Left kidney (tissue), 2 donors: ENCODE measurements around the gene CARMIL3. TPM values are rescaled to one million over a fixed set of nuclear protein-coding genes. Genes with fewer than 3 reads are reported as not detected.
"Not testable (repeated sequence)": the region's sequence is repeated elsewhere in the genome, so short reads cannot be mapped to it uniquely, and the experiment has no call there.

Experiments used
- DNase-seq: peaks from one replicate; pipeline ENCODE4 v3.0.0-alpha.2; 2013
- polyA plus RNA-seq: library from polyadenylated mRNA; unstranded; fragments of 120-200 nt; gene quantifications from one replicate; pipeline ENCODE4 v1.2.1, GENCODE V29; 2013; ENCODE audit not compliant: insufficient read length

The CARMIL3 gene
- polyA plus RNA-seq, 1 donor, result 2.4 TPM

DNA sequence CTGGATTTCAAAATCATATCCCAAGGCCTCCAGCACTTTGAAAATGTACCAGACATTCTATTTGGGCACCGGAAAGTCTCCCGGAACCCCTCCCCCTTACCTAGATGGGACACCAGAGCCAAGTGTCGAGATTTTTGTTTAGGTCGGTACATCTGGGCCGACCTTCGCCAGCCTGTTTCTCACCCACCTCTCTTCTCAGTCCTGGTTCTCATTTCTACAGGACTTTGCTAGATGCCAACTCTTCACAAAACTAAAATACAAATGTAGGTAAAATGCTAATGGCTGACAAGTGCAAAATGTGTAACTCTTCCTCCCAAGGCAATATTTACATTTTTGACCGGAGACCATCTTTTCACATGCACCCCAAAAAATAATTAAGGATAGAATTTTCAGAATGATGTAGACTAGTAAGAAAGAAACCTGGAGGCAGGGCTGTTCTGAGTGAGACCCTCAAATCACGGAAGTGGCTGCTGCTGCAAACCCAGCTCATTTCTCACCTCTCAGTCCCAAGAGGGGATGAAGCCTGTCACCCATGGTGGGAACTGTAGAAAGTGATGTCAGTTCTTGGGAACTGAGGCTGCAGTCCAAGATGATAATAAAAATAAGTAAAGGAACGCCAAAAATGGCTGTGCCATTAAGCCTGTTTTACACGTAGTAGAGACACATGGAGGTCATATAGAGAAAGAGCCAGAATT lies 14.7 kb upstream of the CARMIL3 start:
- DNase-seq, result not testable (repeated sequence)

- no peak for DNase-seq
These were observed 14.2 kb upstream of the CARMIL3 start for GRCh38 chr14:24037658-24038037.

DNA sequence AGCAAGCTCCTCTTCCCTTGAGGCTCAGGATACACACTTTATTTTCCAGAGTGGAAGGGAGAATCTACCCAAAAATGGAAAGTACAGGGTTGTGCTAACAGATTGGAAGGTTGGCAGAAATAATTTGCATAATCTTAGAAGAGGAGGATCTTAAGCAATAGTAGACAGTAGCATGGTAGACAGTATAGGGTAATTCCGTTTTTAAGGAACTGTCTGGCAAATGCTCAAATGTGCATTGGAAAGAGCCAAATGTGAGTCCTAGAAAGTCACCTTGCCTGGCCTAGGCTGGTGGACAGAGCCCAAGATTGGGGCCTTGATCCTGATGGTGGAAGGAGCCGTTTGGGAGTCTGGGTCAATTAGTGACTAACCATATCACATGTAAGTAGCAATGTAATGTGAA lies 13.1 kb upstream of the CARMIL3 start:
- no peak for DNase-seq

DNA sequence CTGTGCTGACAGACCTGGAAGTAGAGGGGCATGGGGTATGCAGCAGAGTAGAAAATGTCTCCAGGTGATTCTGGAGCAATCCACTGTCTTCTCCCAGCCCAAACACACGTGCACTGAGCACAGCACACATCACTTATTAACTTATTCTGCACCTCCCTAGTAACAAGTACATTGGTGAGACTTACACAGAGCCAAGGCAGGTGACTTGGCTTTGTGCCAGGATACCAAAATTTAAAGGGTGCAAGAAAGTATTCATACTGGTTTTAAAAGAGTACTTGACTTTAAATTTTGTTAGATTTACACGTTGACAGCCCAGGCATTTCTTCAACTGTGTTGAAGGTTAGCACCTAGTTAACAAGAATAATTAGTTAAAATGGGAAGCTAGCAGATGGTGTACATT lies 11.1 kb upstream of the CARMIL3 start:
- DNase-seq, result no peak

DNA sequence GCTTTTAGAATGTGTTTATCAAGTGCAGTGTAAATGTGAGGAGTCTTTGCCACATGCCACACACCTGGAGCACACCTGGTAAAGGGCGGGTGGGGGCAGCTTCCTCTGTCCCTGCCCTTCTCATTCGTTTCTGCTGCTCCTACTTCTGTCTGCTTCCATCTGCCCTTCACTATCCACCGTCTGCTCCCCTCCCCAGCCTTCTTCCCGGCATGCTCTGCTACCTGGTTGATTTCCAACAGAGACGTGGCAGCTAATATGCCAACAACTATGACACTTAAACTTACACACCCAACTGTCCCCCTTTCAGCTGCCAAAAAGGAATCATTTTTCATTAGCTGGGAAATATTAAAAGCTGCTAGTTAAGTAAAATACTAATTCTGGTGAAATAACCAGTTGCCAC lies 9.1 kb upstream of the CARMIL3 start:
- no peak for DNase-seq

DNA sequence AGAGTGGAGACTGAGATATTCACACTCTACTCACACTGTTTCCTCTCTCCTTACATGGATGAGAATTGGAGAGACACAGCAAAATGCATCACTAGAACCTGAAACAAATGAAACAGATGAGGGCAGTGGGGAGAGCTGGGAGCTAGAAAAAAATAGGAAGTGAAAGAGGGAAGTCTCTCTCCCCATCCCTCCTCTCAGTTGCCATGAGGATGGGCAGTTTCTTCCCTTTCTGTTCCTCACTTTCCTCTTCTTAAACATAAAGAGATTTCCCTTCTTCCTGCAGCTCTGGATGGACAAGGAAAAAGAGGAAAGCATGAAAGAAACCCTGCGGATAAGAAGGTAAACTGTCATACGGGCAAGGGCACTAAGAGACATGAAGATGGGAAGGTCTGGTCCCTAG lies 2.8 kb upstream of the CARMIL3 start:
- DNase-seq, result not testable (repeated sequence)

GRCh38 chr14:24050753-24051152 lies 1.1 kb upstream of the CARMIL3 start:
- DNase-seq, result not testable (repeated sequence)

- peak; percentile 10 for DNase-seq
These were observed 527 bp upstream of the CARMIL3 start for GRCh38 chr14:24051176-24051788.

GRCh38 chr14:24052656-24053547 lies 1.1 kb downstream of the CARMIL3 start:
- DNase-seq, result no peak

- no peak for DNase-seq
These were observed 1.9 kb downstream of the CARMIL3 start for GRCh38 chr14:24053548-24054323.

- no peak for DNase-seq
These were observed 2.5 kb downstream of the CARMIL3 start for GRCh38 chr14:24054324-24054641.

GRCh38 chr14:24054646-24055045 lies 2.8 kb downstream of the CARMIL3 start:
- DNase-seq, result no peak

- DNase-seq, result no peak
These were observed 4.4 kb downstream of the CARMIL3 start for GRCh38 chr14:24055971-24056799.

DNA sequence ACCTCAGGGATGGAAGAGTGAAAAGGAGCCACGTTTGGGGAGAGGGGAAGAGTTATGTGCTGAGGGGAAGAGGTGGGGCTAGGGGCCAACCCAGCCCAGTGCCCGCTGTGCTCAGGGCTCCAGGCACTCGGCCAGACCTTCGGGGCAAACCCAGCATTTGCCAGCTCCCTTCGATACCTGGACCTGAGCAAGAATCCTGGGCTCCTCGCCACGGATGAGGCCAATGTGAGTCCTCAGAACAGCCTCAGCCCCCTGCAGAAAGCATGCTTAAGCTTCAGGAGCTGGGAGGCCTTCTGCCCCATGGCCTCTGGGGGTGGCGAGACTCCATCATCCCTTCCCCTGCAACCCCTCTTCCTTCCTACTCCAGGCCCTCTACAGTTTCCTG lies 5.0 kb downstream of the CARMIL3 start:
- DNase-seq, result no peak

DNA sequence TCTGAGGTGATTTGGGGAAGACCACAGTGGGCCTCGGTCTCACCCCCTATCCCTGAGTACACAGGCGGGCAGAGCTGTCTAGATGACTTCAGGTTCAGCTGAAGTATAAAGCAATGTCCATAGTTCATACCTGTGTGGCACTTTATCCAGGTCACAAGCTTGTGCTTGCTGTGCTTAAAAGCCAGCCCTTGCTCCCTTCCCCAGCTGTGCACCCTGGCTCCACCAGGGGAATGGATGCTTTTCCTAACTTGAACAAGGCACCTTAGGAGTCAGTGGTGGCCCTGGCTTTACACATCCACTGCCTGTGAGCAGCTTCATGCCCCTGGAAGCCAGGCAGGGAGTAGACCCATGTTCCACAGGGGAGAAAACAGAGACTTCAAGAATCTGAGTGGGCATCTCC lies 5.5 kb downstream of the CARMIL3 start:
- no peak for DNase-seq

DNA sequence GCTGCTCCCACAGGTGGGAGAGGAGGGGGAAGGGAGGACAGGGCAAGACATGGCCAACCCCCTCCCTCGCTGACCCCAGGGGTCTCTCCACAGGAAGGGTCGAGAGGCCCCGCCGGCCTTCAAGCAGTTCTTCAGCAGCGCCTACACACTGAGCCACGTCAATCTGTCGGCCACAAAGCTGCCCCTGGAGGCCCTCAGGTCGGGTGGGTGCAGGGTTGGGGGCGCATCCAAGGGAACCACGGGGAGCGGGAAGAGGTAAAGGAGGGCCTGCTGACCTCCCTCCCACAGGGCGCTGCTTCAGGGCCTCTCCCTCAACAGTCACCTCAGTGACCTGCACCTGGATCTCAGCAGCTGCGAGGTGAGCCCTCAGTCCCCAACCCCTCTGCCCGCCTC lies 6.1 kb downstream of the CARMIL3 start:
- DNase-seq, result no peak

DNA sequence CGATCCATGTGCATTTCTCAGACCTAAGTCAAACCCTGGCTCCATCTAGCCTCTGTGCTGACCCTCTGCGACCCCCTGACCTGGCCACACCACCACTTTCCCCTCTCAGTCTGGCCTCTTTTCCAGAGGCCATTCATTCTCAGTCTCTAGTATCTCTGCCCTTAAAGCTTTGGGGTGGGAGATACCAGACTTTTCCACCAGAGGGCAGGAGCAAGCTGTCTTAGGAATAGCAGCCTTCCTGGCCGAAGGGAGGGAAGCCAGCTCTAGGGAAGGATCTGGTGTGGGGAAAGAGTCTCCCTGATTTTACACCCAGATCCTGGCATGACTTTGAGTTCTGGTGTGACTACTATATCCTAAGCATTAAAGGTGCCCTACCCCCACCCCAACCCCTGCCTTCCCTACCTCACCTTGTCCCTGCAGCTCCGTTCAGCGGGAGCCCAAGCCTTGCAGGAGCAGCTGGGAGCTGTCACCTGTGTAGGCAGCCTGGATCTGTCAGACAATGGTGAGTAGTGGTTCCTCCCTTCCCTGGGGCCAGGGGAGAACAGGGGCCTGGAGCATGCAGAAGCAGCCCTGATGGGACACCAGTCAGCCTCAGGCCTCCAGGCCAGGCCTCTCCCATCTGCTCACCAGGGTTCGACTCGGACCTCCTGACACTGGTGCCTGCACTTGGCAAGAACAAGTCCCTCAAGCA lies 6.6 kb downstream of the CARMIL3 start:
- DNase-seq, result peak; percentile 90

- DNase-seq, result no peak
These were observed 7.2 kb downstream of the CARMIL3 start for GRCh38 chr14:24058951-24059475.

DNA sequence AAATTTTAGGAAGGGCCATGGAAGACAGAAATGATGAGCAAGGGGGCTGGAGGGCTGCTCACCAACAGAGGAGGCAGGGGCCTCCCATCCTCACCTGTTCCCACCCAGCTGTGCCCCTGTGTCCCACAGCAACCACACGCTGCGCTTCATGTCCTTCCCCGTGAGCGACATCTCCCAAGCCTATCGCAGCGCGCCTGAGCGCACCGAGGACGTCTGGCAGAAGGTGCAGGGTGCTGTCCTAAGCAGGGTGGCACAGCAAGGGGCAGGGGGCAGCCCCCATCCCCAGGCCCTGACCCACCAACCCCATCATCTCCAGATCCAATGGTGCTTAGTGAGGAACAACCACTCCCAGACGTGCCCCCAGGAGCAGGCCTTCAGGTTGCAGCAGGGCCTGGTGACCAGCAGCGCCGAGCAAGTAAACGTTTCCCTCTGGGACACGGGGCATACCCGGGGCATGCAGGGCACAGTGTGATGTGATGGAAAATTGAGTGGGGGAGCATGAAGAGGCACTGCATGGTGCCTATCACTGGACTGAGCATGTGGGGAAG lies 8.1 kb downstream of the CARMIL3 start:
- no peak for DNase-seq

GRCh38 chr14:24060443-24060842 lies 8.6 kb downstream of the CARMIL3 start:
- DNase-seq, result no peak
